GM23338 (cell line): ENCODE measurements around the gene NSUN7. TPM values are rescaled to one million over a fixed set of nuclear protein-coding genes. Genes with fewer than 3 reads are reported as not detected.
"Not testable (repeated sequence)": the region's sequence is repeated elsewhere in the genome, so short reads cannot be mapped to it uniquely, and the experiment has no call there.

Experiments used
- ATAC-seq: fragments of 200-7000 bp; cut with Tn5 transposase; 3 replicates; pipeline ENCODE4 v1.9.1; 2020
- DNase-seq: peaks from one replicate; pipeline ENCODE4 v3.0.0-alpha.2; 2015; ENCODE audit warnings: low spot score
- H2AFZ ChIP-seq: fragments of 200-600 bp; sonication (generic); 2 replicates; pipeline ENCODE4 v1.8.0; 2016; ENCODE audit warnings: antibody characterized with exemption, mild to moderate bottlenecking, moderate library complexity
- H3F3A ChIP-seq: fragments of 200-600 bp; sonication (generic); replicated peaks from 2 replicates; pipeline ENCODE4 v1.8.0; 2017; ENCODE audit warnings: antibody characterized with exemption, mixed run types, low read depth
- H3K27ac ChIP-seq: fragments of 200-600 bp; sonication (generic); 2 replicates; pipeline ENCODE4 v1.6.1; 2016; ENCODE audit warnings: low read depth
- H3K27me3 ChIP-seq: fragments of 200-600 bp; sonication (generic); 2 replicates; pipeline ENCODE4 v1.8.0; 2016; ENCODE audit warnings: mild to moderate bottlenecking, mixed run types, moderate library complexity; ENCODE audit not compliant: insufficient read depth
- H3K36me3 ChIP-seq: fragments of 200-600 bp; sonication (generic); 2 replicates; pipeline ENCODE4 v1.8.0; 2016; ENCODE audit warnings: mild to moderate bottlenecking; ENCODE audit not compliant: insufficient read depth
- H3K4me1 ChIP-seq: fragments of 200-600 bp; sonication (generic); 2 replicates; pipeline ENCODE4 v1.8.0; 2016; ENCODE audit warnings: mild to moderate bottlenecking, moderate library complexity; ENCODE audit not compliant: insufficient read depth
- H3K4me2 ChIP-seq: fragments of 200-600 bp; sonication (generic); 2 replicates; pipeline ENCODE4 v1.7.1; 2017; ENCODE audit warnings: mixed run types
- H3K4me3 ChIP-seq: fragments of 200-600 bp; sonication (generic); 2 replicates; pipeline ENCODE4 v1.6.1; 2016; ENCODE audit warnings: mixed run types
- H3K79me2 ChIP-seq: fragments of 200-600 bp; sonication (generic); replicated peaks from 2 replicates; pipeline ENCODE4 v1.8.0; 2017; ENCODE audit warnings: mild to moderate bottlenecking; ENCODE audit not compliant: insufficient read depth
- H3K9me2 ChIP-seq: fragments of 200-600 bp; sonication (generic); 2 replicates; pipeline ENCODE4 v1.8.0; 2017; ENCODE audit not compliant: insufficient read depth
- H4K20me1 ChIP-seq: fragments of 200-600 bp; sonication (generic); replicated peaks from 2 replicates; pipeline ENCODE4 v1.8.0; 2017; ENCODE audit warnings: mild to moderate bottlenecking; ENCODE audit not compliant: insufficient read depth
- H3K27ac Mint-ChIP-seq: 2 replicates; pipeline ENCODE4 v1.8.0; 2020; ENCODE audit warnings: inconsistent platforms, mild to moderate bottlenecking, moderate library complexity, mixed read lengths
- H3K27me3 Mint-ChIP-seq: 3 replicates; pipeline ENCODE4 v1.8.0; 2022; ENCODE audit warnings: low read depth, mild to moderate bottlenecking, moderate library complexity, mixed read lengths, inconsistent platforms; ENCODE audit not compliant: insufficient read depth, poor library complexity
- H3K36me3 Mint-ChIP-seq: 3 replicates; pipeline ENCODE4 v1.8.0; 2021; ENCODE audit warnings: low read depth, mild to moderate bottlenecking, inconsistent platforms, moderate library complexity, mixed read lengths
- H3K4me1 Mint-ChIP-seq: 3 replicates; pipeline ENCODE4 v1.8.0; 2020; ENCODE audit warnings: mild to moderate bottlenecking, inconsistent platforms, mixed read lengths
- H3K4me3 Mint-ChIP-seq: 3 replicates; pipeline ENCODE4 v1.8.0; 2021; ENCODE audit warnings: moderate library complexity, mild to moderate bottlenecking, inconsistent platforms, mixed read lengths
- H3K9me3 Mint-ChIP-seq: 3 replicates; pipeline ENCODE4 v1.8.0; 2020; ENCODE audit warnings: moderate library complexity, mild to moderate bottlenecking, inconsistent platforms, mixed read lengths
- CREB1 ChIP-seq: fragments of 250-450 bp; sonication (Bioruptor Pico); IDR thresholded peaks from 2 replicates; pipeline ENCODE4 v1.5.0; 2020; ENCODE audit warnings: low read depth, mild to moderate bottlenecking, moderate library complexity
- CTCF ChIP-seq, 2 experiments: fragments of 200-600 bp in 1 of 2; sonication (generic) in 1 of 2; conservative IDR thresholded peaks; 2 replicates each; pipeline versions ENCODE4 v1.5.1 to v1.6.1; 2016 to 2017; ENCODE audit warnings: antibody characterized with exemption in 2 of 2, low read depth in 2 of 2, mild to moderate bottlenecking in 2 of 2, moderate library complexity in 1 of 2
- ETS1 ChIP-seq: IDR thresholded peaks from 2 replicates; pipeline ENCODE4 v1.6.1; 2016; ENCODE audit warnings: antibody characterized with exemption
- EZH2 ChIP-seq: fragments of 200-600 bp; sonication (generic); IDR thresholded peaks from one replicate; pipeline ENCODE4 v1.8.0; 2017; ENCODE audit warnings: antibody characterized with exemption, mild to moderate bottlenecking, low read depth; ENCODE audit not compliant: unreplicated experiment
- NANOG ChIP-seq: IDR thresholded peaks from 2 replicates; pipeline ENCODE4 v1.6.1; 2016; ENCODE audit warnings: antibody characterized with exemption, borderline replicate concordance
- POLR2AphosphoS5 ChIP-seq: IDR thresholded peaks from 2 replicates; pipeline ENCODE4 v1.6.1; 2016; ENCODE audit warnings: antibody characterized with exemption, low read depth
- STAT1 ChIP-seq: IDR thresholded peaks from one replicate; pipeline ENCODE4 v1.6.1; 2016; ENCODE audit warnings: antibody characterized with exemption; ENCODE audit not compliant: unreplicated experiment
- ZNF114 ChIP-seq: fragments of 250-450 bp; sonication (Bioruptor Pico); IDR thresholded peaks from 2 replicates; pipeline ENCODE4 v1.5.0; 2020; ENCODE audit warnings: mild to moderate bottlenecking, moderate library complexity
- ZNF462 ChIP-seq: fragments of 250-450 bp; sonication (Bioruptor Pico); IDR thresholded peaks from 2 replicates; pipeline ENCODE4 v1.5.0; 2020; ENCODE audit warnings: mild to moderate bottlenecking, moderate library complexity
- polyA plus RNA-seq: library from polyadenylated mRNA; unstranded; fragments of >200 nt; fragmentation: Nextera tagmentation; extraction: Ambion mirVana; gene quantifications from 2 replicates; pipeline ENCODE4 v1.2.1, GENCODE V29; 2016
- total RNA-seq: library from RNA; depleted of rRNA; stranded (reverse); fragments of >200 nt; shearing (Covaris generic); gene quantifications from 2 replicates; pipeline ENCODE4 v1.2.3, GENCODE V29; 2014

NSUN7 gene
- total and polyA plus RNA-seq, 2 experiments from 2014 or later, result 28.8 to 29.0 TPM

DNA sequence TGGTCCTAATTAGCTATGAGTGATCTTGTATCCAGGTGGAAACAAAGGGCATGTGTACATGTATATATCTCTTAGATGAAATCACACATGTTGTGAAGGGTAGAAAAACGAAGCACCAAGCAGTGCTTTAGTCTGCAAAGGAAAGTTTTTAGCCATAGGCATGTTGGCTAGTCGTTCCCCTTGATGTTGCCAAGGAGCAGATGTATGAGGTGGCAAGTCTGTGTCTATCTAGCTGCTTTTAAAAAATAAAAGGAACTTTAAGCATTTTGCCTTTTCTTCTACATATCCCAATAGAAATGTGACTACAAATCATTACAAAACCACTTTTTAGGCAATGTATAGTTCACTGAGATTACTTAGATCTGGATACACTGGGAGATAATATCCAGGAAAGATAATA, 63.1 kb downstream of the NSUN7 start:
- no peaks in the 10 kb centered on the region for H3K4me1 ChIP-seq
- H3K4me3 ChIP-seq, result no peak overlapping the region
- H3F3A ChIP-seq, result peaks cover 6% of the 10 kb centered on the region; the same call in 1 of the 2 replicates
- no peaks in the 10 kb centered on the region for H3K9me2 ChIP-seq
- no peaks in the 10 kb centered on the region for H3K9me3 Mint-ChIP-seq
- peak overlapping the region; percentile 54; the same call in 1 of the 2 replicates for H3K27ac Mint-ChIP-seq
- no peaks in the 10 kb centered on the region for H3K79me2 ChIP-seq
- H3K4me2 ChIP-seq, result no peak overlapping the region
- H3K36me3 Mint-ChIP-seq, result peaks cover 19% of the 10 kb centered on the region; the same call in 2 of the 3 replicates
- H3K27ac ChIP-seq, result peak overlapping the region; percentile 70
- no peak overlapping the region for H2AFZ ChIP-seq
- ATAC-seq (no peak), DNase-seq (no peak)
- H3K4me1 Mint-ChIP-seq, result peaks cover 4% of the 10 kb centered on the region
- no peaks in the 10 kb centered on the region for H3K27me3 ChIP-seq
- no peaks in the 10 kb centered on the region for H4K20me1 ChIP-seq
- peaks cover 22% of the 10 kb centered on the region for H3K36me3 ChIP-seq
- no peak for TF ChIP-seq EZH2
- no peak for TF ChIP-seq ETS1
- TF ChIP-seq POLR2AphosphoS5, result no peak
- TF ChIP-seq STAT1, result no peak
- H3K27me3 Mint-ChIP-seq, result no peaks in the 10 kb centered on the region
- no peak overlapping the region for H3K4me3 Mint-ChIP-seq

- DNase-seq, H3K27ac Mint-ChIP-seq, ATAC-seq, H2AFZ ChIP-seq, H3K9me3 Mint-ChIP-seq, H3F3A ChIP-seq, H4K20me1 ChIP-seq, H3K27me3 Mint-ChIP-seq, H3K4me1 Mint-ChIP-seq, H3K27ac ChIP-seq, H3K4me3 Mint-ChIP-seq, H3K9me2 ChIP-seq, H3K4me3 ChIP-seq, H3K27me3 ChIP-seq, H3K4me2 ChIP-seq, H3K79me2 ChIP-seq, H3K4me1 ChIP-seq: not testable (repeated sequence)
- H3K36me3 Mint-ChIP-seq, result peaks cover 48% of the 10 kb centered on the region
- peaks cover 35% of the 10 kb centered on the region for H3K36me3 ChIP-seq
Measured at GRCh38 chr4:40817157-40817556, 67.4 kb downstream of the NSUN7 start.

GRCh38 chr4:40820101-40820500, 70.3 kb downstream of the NSUN7 start:
- Histone ChIP-seq H3F3A (no peaks in the 10 kb centered on the region), H3K27me3 (no peaks in the 10 kb centered on the region), H4K20me1 (no peaks in the 10 kb centered on the region), H3K4me1 (no peaks in the 10 kb centered on the region), H3K9me2 (no peaks in the 10 kb centered on the region), H3K79me2 (no peaks in the 10 kb centered on the region), H3K36me3 (peaks cover 39% of the 10 kb centered on the region), H2AFZ (no peak overlapping the region), H3K4me2 (no peak overlapping the region), H3K27ac (no peak overlapping the region), H3K4me3 (no peak overlapping the region)
- no peaks in the 10 kb centered on the region for H3K27me3 Mint-ChIP-seq
- 0 out of 2 replicates have a peak overlapping the region, but pooled peaks have one; percentile 14 for H3K27ac Mint-ChIP-seq
- no peak overlapping the region for H3K4me3 Mint-ChIP-seq
- DNase-seq (no peak), ATAC-seq (no peak)
- H3K4me1 Mint-ChIP-seq, result no peaks in the 10 kb centered on the region
- H3K9me3 Mint-ChIP-seq, result no peaks in the 10 kb centered on the region
- H3K36me3 Mint-ChIP-seq, result peaks cover 61% of the 10 kb centered on the region
- TF ChIP-seq EZH2, result no peak
- TF ChIP-seq ZNF114 (CRISPR knock-in tag), result no peak
- TF ChIP-seq ZNF462 (CRISPR knock-in tag), result no peak
- no peak for TF ChIP-seq NANOG
- no peak for TF ChIP-seq CREB1
- no peak for TF ChIP-seq CTCF (conservative IDR thresholded peaks at IDR 0.05; ENCODE audit: low read depth in 2 of 2)
